ENCODE data around the gene C9orf85. TPM values are rescaled to one million over a fixed set of nuclear protein-coding genes. Genes with fewer than 3 reads are reported as not detected.
A peak's percentile ranks its signal among the peaks of the same experiment; 100 is the strongest.

The C9orf85 gene
- total RNA-seq, 1 donor, result 11.2 TPM

GRCh38 chr9:71890042-71890679, 21.3 kb upstream of the C9orf85 start:
- peaks cover 81% of the 10 kb centered on the region for H3K79me2 ChIP-seq (ENCODE audit: insufficient read depth, low read length)
- no peaks in the 10 kb centered on the region for H3K9me3 ChIP-seq (ENCODE audit: low read depth, low read length)
- H4K20me1 ChIP-seq (ENCODE audit: insufficient read depth, low read length), result peaks cover 12% of the 10 kb centered on the region
- H2AFZ ChIP-seq (ENCODE audit: low read length), result no peak overlapping the region
- no peak overlapping the region for H3K27ac ChIP-seq (ENCODE audit: low read depth, low read length)
- H3K4me1 ChIP-seq (ENCODE audit: insufficient read depth, low read length), result no peaks in the 10 kb centered on the region
- no peak for TF ChIP-seq CTCF (IDR thresholded peaks at IDR 0.05; ENCODE audit: extremely low read depth, low read depth, low read length)
- H3K27me3 ChIP-seq (ENCODE audit: insufficient read depth, low read length), result no peaks in the 10 kb centered on the region
- no peaks in the 10 kb centered on the region for H3K36me3 ChIP-seq (ENCODE audit: insufficient read depth, low read length)
- no peak for DNase-seq (ENCODE audit: insufficient read length, low spot score, missing footprints)
- no peak overlapping the region for H3K4me2 ChIP-seq (ENCODE audit: insufficient read depth, low read length)
- H3K4me3 ChIP-seq (ENCODE audit: insufficient read depth, low read length), result no peak overlapping the region

GRCh38 chr9:71891557-71892189, 19.8 kb upstream of the C9orf85 start:
- Histone ChIP-seq H3K27me3 (ENCODE audit: insufficient read depth, low read length) (no peaks in the 10 kb centered on the region), H3K4me3 (ENCODE audit: insufficient read depth, low read length) (no peak overlapping the region), H3K36me3 (ENCODE audit: insufficient read depth, low read length) (no peaks in the 10 kb centered on the region), H4K20me1 (ENCODE audit: insufficient read depth, low read length) (peaks cover 12% of the 10 kb centered on the region), H3K4me1 (ENCODE audit: insufficient read depth, low read length) (no peaks in the 10 kb centered on the region), H3K9me3 (ENCODE audit: low read depth, low read length) (no peaks in the 10 kb centered on the region), H2AFZ (ENCODE audit: low read length) (no peak overlapping the region), H3K79me2 (ENCODE audit: insufficient read depth, low read length) (peaks cover 83% of the 10 kb centered on the region), H3K27ac (ENCODE audit: low read depth, low read length) (no peak overlapping the region), H3K4me2 (ENCODE audit: insufficient read depth, low read length) (no peak overlapping the region)
- no peak for TF ChIP-seq CTCF (IDR thresholded peaks at IDR 0.05; ENCODE audit: extremely low read depth, low read depth, low read length)
- no peak for DNase-seq (ENCODE audit: insufficient read length, low spot score, missing footprints)

GRCh38 chr9:71895117-71895516, 16.3 kb upstream of the C9orf85 start:
- no peak overlapping the region for H2AFZ ChIP-seq (ENCODE audit: low read length)
- peaks cover 84% of the 10 kb centered on the region for H3K79me2 ChIP-seq (ENCODE audit: insufficient read depth, low read length)
- peaks cover 14% of the 10 kb centered on the region for H4K20me1 ChIP-seq (ENCODE audit: insufficient read depth, low read length)
- peak; percentile 21 for DNase-seq (ENCODE audit: insufficient read length, low spot score, missing footprints)
- no peaks in the 10 kb centered on the region for H3K36me3 ChIP-seq (ENCODE audit: insufficient read depth, low read length)
- no peak overlapping the region for H3K4me2 ChIP-seq (ENCODE audit: insufficient read depth, low read length)
- H3K4me1 ChIP-seq (ENCODE audit: insufficient read depth, low read length), result no peaks in the 10 kb centered on the region
- H3K4me3 ChIP-seq (ENCODE audit: insufficient read depth, low read length), result no peak overlapping the region
- H3K9me3 ChIP-seq (ENCODE audit: low read depth, low read length), result no peaks in the 10 kb centered on the region
- no peaks in the 10 kb centered on the region for H3K27me3 ChIP-seq (ENCODE audit: insufficient read depth, low read length)
- no peak overlapping the region for H3K27ac ChIP-seq (ENCODE audit: low read depth, low read length)
- TF ChIP-seq CTCF (IDR thresholded peaks at IDR 0.05; ENCODE audit: extremely low read depth, low read depth, low read length), result no peak

- Histone ChIP-seq H3K36me3 (ENCODE audit: insufficient read depth, low read length) (no peaks in the 10 kb centered on the region), H3K79me2 (ENCODE audit: insufficient read depth, low read length) (peaks cover 83% of the 10 kb centered on the region), H3K4me1 (ENCODE audit: insufficient read depth, low read length) (no peaks in the 10 kb centered on the region), H3K27me3 (ENCODE audit: insufficient read depth, low read length) (no peaks in the 10 kb centered on the region), H2AFZ (ENCODE audit: low read length) (no peak overlapping the region), H4K20me1 (ENCODE audit: insufficient read depth, low read length) (peaks cover 14% of the 10 kb centered on the region), H3K27ac (ENCODE audit: low read depth, low read length) (no peak overlapping the region), H3K9me3 (ENCODE audit: low read depth, low read length) (no peaks in the 10 kb centered on the region), H3K4me3 (ENCODE audit: insufficient read depth, low read length) (no peak overlapping the region), H3K4me2 (ENCODE audit: insufficient read depth, low read length) (no peak overlapping the region)
- no peak for DNase-seq (ENCODE audit: insufficient read length, low spot score, missing footprints)
- no peak for TF ChIP-seq CTCF (IDR thresholded peaks at IDR 0.05; ENCODE audit: extremely low read depth, low read depth, low read length)
Observed at GRCh38 chr9:71895955-71896354, 15.5 kb upstream of the C9orf85 start.
